ENCODE results near the gene ALDH1A1.

GRCh38 chr9:72855321-72855720, 97.5 kb downstream of the ALDH1A1 start:
- TF ChIP-seq POLR2A (IDR thresholded peaks at IDR 0.05) (no peak), CTCF (IDR thresholded peaks at IDR 0.05) (no peak)

Measured in esophagus squamous epithelium (tissue), 4 donors.